HepG2 (cell line): Measurements from ENCODE around the gene CARD16. TPM values are rescaled to one million over a fixed set of nuclear protein-coding genes. Genes with fewer than 3 reads are reported as not detected.

Experiments used
- AGO1 ChIP-seq: fragments of 200-400 bp; formaldehyde crosslinking; IDR thresholded peaks from 2 replicates; pipeline ENCODE4 v1.6.1; 2017; ENCODE audit warnings: mild to moderate bottlenecking, low read depth, low read length, moderate library complexity; ENCODE audit not compliant: poor library complexity, severe bottlenecking
- EZH2 ChIP-seq: conservative IDR thresholded peaks from 2 replicates; pipeline ENCODE4 v1.6.1; 2012; ENCODE audit warnings: mild to moderate bottlenecking, low read depth, low read length, moderate library complexity
- FOXP1 ChIP-seq, 2 experiments: fragments of 450-650 bp in 1 of 2; IDR thresholded peaks; 2 replicates each; pipeline ENCODE4 v1.6.1; 2017 to 2018; ENCODE audit warnings: antibody characterized with exemption in 1 of 2
- HIVEP1 ChIP-seq: sonication (generic); formaldehyde crosslinking; IDR thresholded peaks from 2 replicates; pipeline ENCODE4 v1.4.0; 2020; ENCODE audit warnings: mild to moderate bottlenecking, missing genetic modification reagents
- HNF4A ChIP-seq: sonication (generic); formaldehyde crosslinking; IDR thresholded peaks from 2 replicates; pipeline ENCODE4 v1.4.0; 2020; ENCODE audit warnings: missing genetic modification reagents
- MLLT10 ChIP-seq: sonication (generic); formaldehyde crosslinking; IDR thresholded peaks from 2 replicates; pipeline ENCODE4 v1.4.0; 2020; ENCODE audit warnings: missing genetic modification reagents
- NPAS2 ChIP-seq: sonication (generic); formaldehyde crosslinking; IDR thresholded peaks from 2 replicates; pipeline ENCODE4 v1.8.0; 2022; ENCODE audit warnings: mild to moderate bottlenecking, missing genetic modification reagents, borderline replicate concordance
- POLR2AphosphoS2 ChIP-seq: IDR thresholded peaks from 2 replicates; pipeline ENCODE4 v1.6.1; 2011; ENCODE audit warnings: low read depth, low read length, improper control_type of control experiment
- RARA ChIP-seq: IDR thresholded peaks from 2 replicates; pipeline ENCODE4 v1.6.1; 2016; ENCODE audit warnings: missing genetic modification reagents, missing compliant biosample characterization
- RBM22 ChIP-seq: fragments of 200-400 bp; formaldehyde crosslinking; optimal IDR thresholded peaks from 2 replicates; pipeline ENCODE3; 2017; ENCODE audit warnings: mild to moderate bottlenecking, low read length, moderate library complexity
- REL ChIP-seq: sonication (generic); formaldehyde crosslinking; conservative IDR thresholded peaks from 2 replicates; pipeline ENCODE4 v1.8.0; 2022; ENCODE audit warnings: mild to moderate bottlenecking, missing genetic modification reagents, moderate library complexity
- RXRB ChIP-seq: IDR thresholded peaks from 2 replicates; pipeline ENCODE4 v1.6.1; 2016; ENCODE audit warnings: borderline replicate concordance, missing genetic modification reagents, missing compliant biosample characterization
- SIX1 ChIP-seq: sonication (generic); formaldehyde crosslinking; IDR thresholded peaks from 2 replicates; pipeline ENCODE4 v1.4.0; 2020; ENCODE audit warnings: missing genetic modification reagents, borderline replicate concordance
- SP4 ChIP-seq: sonication (generic); formaldehyde crosslinking; IDR thresholded peaks from 2 replicates; pipeline ENCODE4 v1.8.1; 2023; ENCODE audit warnings: mild to moderate bottlenecking, missing genetic modification reagents
- TEAD3 ChIP-seq: optimal IDR thresholded peaks from 2 replicates; pipeline ENCODE3; 2016; ENCODE audit warnings: borderline replicate concordance
- ZNF230 ChIP-seq: sonication (generic); formaldehyde crosslinking; IDR thresholded peaks from 2 replicates; pipeline ENCODE4 v1.4.0; 2020; ENCODE audit warnings: mild to moderate bottlenecking, missing genetic modification reagents
- ZNF331 ChIP-seq: sonication (generic); formaldehyde crosslinking; IDR thresholded peaks from 2 replicates; pipeline ENCODE4 v1.4.0; 2020; ENCODE audit warnings: missing genetic modification reagents
- ZNF670 ChIP-seq: sonication (generic); formaldehyde crosslinking; IDR thresholded peaks from 2 replicates; pipeline ENCODE4 v1.8.0; 2022; ENCODE audit warnings: mild to moderate bottlenecking, missing genetic modification reagents, borderline replicate concordance
- ZNF788 ChIP-seq: sonication (generic); formaldehyde crosslinking; IDR thresholded peaks from 2 replicates; pipeline ENCODE4 v1.5.0; 2020; ENCODE audit warnings: mild to moderate bottlenecking, missing genetic modification reagents, borderline replicate concordance
- polyA plus RNA-seq, 8 experiments: library from polyadenylated mRNA; depleted of rRNA in 3 of 8; stranded (reverse) in 7 of 8; unstranded in 1 of 8; fragments of >200 nt; fragmentation: Illumina TruSeq in 4 of 8; extraction: Trizol in 4 of 8; gene quantifications; 2 replicates each; pipeline versions ENCODE4 v1.2.1 to v1.2.3, GENCODE V29; 2011 to 2016; ENCODE audit warnings: low read depth in 4 of 8, missing spikeins in 1 of 8, mixed read lengths in 1 of 8; ENCODE audit not compliant: insufficient read depth in 1 of 8
- total RNA-seq, 5 experiments: library from RNA; depleted of rRNA; stranded (reverse); fragments of >200 nt; fragmentation: Illumina TruSeq; extraction: Trizol; gene quantifications; 2 replicates each; pipeline ENCODE4 v1.2.3, GENCODE V29; 2016; ENCODE audit warnings: low read depth in 1 of 5
- TF ChIP-seq, protein P1 (sequence below): sonication (generic); formaldehyde crosslinking; IDR thresholded peaks from 2 replicates; pipeline ENCODE4 v1.4.0; 2020; ENCODE audit warnings: missing genetic modification reagents
- TF ChIP-seq, protein P2 (sequence below): sonication (generic); formaldehyde crosslinking; IDR thresholded peaks from 2 replicates; pipeline ENCODE4 v1.4.0; 2020; ENCODE audit warnings: missing genetic modification reagents, borderline replicate concordance
- TF ChIP-seq, protein P3 (sequence below): sonication (generic); formaldehyde crosslinking; IDR thresholded peaks from 2 replicates; pipeline ENCODE4 v1.5.0; 2020; ENCODE audit warnings: missing genetic modification reagents
- TF ChIP-seq, protein P4 (sequence below): sonication (generic); formaldehyde crosslinking; IDR thresholded peaks from 2 replicates; pipeline ENCODE4 v1.5.1; 2020; ENCODE audit warnings: mild to moderate bottlenecking, missing genetic modification reagents, borderline replicate concordance

Gene CARD16
- total and polyA plus RNA-seq, 2 of the 13 experiments (the other 11 are each of a cell fraction or from before 2014, with no cell fraction given) = 0.34 TPM; not detected in 1

DNA sequence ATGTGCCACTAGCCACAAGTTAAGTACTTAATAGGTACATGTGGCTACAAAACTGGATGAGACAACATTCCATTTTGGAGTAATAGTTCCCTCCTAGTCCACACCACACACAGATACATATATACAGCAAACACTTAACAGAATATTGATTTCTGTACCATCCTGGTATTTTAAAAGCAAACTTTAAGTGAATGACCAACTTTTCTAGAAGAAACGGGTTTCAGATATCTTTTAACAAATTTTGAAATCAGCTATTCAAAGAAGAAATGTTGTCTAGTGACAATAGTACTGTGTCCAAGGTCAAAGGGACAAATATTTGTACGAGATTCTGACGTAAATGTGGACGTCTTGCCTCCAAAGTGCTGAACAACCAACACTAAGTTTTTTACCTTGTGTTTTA, 12.3 kb upstream of the CARD16 start (continued):
- TF ChIP-seq, protein P1, sequence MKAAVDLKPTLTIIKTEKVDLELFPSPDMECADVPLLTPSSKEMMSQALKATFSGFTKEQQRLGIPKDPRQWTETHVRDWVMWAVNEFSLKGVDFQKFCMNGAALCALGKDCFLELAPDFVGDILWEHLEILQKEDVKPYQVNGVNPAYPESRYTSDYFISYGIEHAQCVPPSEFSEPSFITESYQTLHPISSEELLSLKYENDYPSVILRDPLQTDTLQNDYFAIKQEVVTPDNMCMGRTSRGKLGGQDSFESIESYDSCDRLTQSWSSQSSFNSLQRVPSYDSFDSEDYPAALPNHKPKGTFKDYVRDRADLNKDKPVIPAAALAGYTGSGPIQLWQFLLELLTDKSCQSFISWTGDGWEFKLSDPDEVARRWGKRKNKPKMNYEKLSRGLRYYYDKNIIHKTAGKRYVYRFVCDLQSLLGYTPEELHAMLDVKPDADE (CRISPR knock-in tag) = no peak
- TF ChIP-seq ZNF670 (CRISPR knock-in tag) = 0 out of 2 replicates have a peak, but pooled peaks have one; percentile 38
- TF ChIP-seq EZH2 = no peak
- no peak for TF ChIP-seq AGO1
- TF ChIP-seq FOXP1 (IDR thresholded peaks at IDR 0.05) = no peak
- peak; percentile 45; the same call in 1 of the 2 replicates for TF ChIP-seq FOXP1 (CRISPR knock-in tag; IDR thresholded peaks at IDR 0.05)
- TF ChIP-seq HIVEP1 (CRISPR knock-in tag) = no peak
- TF ChIP-seq SIX1 = peak; percentile 83; the same call in 1 of the 2 replicates
- TF ChIP-seq, protein P2, sequence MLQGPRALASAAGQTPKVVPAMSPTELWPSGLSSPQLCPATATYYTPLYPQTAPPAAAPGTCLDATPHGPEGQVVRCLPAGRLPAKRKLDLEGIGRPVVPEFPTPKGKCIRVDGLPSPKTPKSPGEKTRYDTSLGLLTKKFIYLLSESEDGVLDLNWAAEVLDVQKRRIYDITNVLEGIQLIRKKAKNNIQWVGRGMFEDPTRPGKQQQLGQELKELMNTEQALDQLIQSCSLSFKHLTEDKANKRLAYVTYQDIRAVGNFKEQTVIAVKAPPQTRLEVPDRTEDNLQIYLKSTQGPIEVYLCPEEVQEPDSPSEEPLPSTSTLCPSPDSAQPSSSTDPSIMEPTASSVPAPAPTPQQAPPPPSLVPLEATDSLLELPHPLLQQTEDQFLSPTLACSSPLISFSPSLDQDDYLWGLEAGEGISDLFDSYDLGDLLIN (CRISPR knock-in tag) = no peak
- no peak for TF ChIP-seq ZNF230 (CRISPR knock-in tag)
- TF ChIP-seq ZNF788 = no peak
- peak; percentile 22 for TF ChIP-seq RARA (CRISPR knock-in tag)
- TF ChIP-seq HNF4A (CRISPR knock-in tag) = peak; percentile 53
- no peak for TF ChIP-seq NPAS2
- no peak for TF ChIP-seq ZNF331
- no peak for TF ChIP-seq POLR2AphosphoS2
- peak; percentile 41; the same call in 1 of the 2 replicates for TF ChIP-seq RXRB (CRISPR knock-in tag)
- TF ChIP-seq TEAD3 (CRISPR knock-in tag) = peak; percentile 43
- TF ChIP-seq, protein P3, sequence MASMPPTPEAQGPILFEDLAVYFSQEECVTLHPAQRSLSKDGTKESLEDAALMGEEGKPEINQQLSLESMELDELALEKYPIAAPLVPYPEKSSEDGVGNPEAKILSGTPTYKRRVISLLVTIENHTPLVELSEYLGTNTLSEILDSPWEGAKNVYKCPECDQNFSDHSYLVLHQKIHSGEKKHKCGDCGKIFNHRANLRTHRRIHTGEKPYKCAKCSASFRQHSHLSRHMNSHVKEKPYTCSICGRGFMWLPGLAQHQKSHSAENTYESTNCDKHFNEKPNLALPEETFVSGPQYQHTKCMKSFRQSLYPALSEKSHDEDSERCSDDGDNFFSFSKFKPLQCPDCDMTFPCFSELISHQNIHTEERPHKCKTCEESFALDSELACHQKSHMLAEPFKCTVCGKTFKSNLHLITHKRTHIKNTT = no peak
- no peak for TF ChIP-seq MLLT10
- TF ChIP-seq, protein P4, sequence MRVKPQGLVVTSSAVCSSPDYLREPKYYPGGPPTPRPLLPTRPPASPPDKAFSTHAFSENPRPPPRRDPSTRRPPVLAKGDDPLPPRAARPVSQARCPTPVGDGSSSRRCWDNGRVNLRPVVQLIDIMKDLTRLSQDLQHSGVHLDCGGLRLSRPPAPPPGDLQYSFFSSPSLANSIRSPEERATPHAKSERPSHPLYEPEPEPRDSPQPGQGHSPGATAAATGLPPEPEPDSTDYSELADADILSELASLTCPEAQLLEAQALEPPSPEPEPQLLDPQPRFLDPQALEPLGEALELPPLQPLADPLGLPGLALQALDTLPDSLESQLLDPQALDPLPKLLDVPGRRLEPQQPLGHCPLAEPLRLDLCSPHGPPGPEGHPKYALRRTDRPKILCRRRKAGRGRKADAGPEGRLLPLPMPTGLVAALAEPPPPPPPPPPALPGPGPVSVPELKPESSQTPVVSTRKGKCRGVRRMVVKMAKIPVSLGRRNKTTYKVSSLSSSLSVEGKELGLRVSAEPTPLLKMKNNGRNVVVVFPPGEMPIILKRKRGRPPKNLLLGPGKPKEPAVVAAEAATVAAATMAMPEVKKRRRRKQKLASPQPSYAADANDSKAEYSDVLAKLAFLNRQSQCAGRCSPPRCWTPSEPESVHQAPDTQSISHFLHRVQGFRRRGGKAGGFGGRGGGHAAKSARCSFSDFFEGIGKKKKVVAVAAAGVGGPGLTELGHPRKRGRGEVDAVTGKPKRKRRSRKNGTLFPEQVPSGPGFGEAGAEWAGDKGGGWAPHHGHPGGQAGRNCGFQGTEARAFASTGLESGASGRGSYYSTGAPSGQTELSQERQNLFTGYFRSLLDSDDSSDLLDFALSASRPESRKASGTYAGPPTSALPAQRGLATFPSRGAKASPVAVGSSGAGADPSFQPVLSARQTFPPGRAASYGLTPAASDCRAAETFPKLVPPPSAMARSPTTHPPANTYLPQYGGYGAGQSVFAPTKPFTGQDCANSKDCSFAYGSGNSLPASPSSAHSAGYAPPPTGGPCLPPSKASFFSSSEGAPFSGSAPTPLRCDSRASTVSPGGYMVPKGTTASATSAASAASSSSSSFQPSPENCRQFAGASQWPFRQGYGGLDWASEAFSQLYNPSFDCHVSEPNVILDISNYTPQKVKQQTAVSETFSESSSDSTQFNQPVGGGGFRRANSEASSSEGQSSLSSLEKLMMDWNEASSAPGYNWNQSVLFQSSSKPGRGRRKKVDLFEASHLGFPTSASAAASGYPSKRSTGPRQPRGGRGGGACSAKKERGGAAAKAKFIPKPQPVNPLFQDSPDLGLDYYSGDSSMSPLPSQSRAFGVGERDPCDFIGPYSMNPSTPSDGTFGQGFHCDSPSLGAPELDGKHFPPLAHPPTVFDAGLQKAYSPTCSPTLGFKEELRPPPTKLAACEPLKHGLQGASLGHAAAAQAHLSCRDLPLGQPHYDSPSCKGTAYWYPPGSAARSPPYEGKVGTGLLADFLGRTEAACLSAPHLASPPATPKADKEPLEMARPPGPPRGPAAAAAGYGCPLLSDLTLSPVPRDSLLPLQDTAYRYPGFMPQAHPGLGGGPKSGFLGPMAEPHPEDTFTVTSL (CRISPR knock-in tag) = peak; percentile 62; the same call in 1 of the 2 replicates
- no peak for TF ChIP-seq REL (CRISPR knock-in tag)
- TF ChIP-seq SP4 (CRISPR knock-in tag) = no peak
- TF ChIP-seq RBM22 = no peak
